GM21737 (cell line): ENCODE data around the gene DACH1.

Experiments
- ATAC-seq: cut with Tn5 transposase; IDR thresholded peaks from one replicate; pipeline ENCODE4 v1.9.1; 2021; ENCODE audit warnings: mild to moderate bottlenecking, moderate library complexity; ENCODE audit not compliant: unreplicated experiment

The DACH1 gene

DNA sequence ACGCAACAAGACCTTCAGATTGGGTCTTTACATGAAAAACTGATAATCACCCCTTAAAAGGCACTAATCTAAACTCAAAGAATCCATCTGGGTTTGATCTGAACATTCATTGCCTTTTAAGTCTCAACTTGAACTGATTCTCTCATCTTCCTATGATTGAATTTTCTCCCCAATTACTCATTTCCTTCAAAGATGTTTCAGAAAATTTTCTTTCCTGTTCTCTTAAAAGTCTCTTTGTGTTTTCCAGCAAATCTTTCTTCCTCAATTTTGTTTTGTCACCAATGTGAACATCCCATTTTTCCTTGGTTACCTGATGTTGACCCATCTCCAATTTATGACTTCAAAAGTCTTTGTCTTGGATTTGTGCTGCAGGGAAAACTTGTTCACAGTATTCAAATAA is 234.3 kb downstream of the DACH1 start:
- no peak for ATAC-seq

DNA sequence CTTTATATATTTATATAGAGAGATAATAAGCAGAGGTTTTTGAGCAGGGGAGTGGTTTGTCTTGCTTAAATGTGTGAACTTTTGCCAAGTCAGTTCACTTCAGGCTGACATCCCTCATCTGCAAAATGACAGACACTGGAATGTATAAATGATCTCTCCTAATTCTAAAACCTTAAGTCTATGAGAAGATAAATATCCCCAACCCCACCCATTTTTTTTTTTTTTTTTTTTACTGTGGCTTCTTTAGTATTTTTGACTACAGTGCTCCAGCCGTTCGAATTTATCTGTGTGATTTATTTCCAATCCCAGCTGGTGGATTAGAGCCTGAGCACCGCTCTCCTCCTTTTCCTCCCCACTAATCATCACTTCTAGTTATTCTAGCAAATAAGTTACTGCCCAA is 234.8 kb downstream of the DACH1 start:
- no peak for ATAC-seq

DNA sequence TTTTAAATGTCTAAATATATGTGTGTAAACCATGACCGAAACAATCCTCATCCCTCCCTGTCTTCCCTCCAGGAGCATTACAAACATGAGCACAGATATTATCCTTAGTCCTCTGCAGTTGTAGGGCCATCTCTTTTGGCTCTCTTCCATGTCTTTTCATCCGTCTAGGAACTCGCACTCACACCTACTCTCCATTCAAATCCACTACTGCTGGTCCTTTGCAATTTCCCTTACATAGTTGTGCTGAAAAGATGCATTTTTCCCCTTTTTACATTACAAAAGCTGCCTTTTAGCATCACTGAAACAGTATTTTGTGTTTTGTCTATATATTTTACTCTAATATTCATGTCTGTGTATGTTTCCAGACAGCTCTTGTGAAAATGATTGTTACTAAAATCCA is 237.8 kb downstream of the DACH1 start:
- no peak for ATAC-seq

DNA sequence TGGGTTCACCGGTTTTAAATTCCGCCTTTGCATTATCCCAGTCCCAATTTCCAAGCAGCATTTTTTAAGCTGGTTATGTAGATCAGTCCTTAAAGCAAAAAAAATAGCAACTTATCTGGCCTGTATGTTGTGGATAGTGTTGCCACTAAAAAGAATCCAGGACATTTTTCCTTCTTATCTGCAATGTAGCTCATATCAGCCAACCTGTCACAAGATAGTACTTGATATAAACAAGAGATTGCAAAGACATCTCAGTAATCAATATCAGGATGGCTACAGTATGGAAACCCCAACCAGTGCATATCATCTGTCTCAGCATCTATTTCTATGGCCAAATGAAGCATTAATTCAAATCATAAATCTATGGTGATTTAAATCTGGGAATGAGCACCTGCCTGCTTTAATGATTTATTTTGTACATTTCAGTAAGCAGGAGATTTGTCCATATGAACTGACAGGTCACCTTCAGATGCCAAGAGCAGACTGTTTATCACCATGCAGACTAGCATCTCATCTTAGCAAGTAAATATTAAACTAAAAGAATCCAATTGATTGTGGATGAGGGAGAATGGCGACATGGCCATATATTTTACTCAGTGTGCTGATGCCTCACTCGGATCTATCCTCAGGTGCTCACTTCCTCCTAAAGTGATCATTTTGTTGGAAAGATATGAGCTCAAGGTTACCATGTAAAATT is 240.4 kb downstream of the DACH1 start:
- no peak for ATAC-seq

DNA sequence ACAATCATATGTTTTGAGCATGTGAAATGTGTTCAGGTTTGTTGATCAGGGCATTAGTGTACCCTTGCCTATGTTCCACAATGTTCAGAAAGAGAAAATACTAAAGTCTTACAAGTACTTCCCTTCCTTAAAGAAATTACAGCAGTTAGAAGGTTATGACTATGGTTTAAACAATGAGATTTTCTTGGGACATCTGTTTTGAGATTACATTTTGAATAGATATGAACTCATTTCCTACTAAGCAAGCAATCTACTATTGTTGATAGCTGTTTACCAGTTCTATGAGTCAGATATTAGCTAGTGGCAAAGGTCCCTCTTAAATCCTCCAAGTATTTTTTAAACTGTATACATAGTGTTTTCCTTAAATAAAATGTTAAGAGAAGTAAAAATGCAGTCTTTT is 241.3 kb downstream of the DACH1 start:
- ATAC-seq, result no peak

DNA sequence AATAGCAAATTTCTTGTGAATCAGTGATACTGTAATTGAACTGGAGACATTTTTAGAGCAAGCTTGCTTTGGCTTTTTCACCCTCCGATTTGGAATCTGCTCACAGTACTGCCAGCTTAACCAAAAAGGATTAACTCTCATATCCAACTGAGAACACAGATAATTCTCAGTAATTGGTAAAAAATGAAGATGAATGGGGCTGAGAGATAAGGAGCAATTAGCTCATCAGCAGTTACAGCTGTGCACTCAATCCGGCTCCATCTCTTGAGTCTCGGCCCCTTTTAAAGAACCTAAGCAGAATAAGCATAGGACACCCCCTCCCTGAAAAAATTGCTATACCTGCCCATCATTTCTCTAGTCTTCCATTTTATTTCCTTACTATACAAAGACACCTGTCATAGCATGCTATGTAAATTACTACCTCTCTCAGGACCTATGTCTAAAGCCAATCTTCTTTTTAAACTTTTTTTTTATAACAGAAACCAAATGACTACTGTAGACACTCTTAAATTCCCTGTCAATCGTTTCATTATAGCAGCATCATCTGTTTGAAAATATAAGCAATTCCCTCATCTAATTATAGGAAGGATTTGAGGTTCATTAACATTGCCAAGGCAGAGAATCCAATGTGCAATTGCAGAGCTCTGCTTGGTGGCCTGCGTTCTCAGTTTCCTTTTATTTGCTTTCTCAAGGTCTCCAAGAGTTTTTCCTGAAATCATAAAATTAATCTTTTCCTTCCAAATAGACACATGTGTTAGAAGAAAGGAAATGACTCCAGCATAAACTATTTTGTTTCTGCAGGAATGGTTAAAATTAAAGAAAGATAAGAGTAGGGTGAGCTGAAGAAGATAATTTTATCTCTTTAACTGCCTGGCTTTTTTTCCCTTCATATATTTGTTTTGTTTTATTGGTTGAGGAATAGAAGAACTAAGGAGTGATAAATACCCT is 242.1 kb downstream of the DACH1 start:
- no peak for ATAC-seq

DNA sequence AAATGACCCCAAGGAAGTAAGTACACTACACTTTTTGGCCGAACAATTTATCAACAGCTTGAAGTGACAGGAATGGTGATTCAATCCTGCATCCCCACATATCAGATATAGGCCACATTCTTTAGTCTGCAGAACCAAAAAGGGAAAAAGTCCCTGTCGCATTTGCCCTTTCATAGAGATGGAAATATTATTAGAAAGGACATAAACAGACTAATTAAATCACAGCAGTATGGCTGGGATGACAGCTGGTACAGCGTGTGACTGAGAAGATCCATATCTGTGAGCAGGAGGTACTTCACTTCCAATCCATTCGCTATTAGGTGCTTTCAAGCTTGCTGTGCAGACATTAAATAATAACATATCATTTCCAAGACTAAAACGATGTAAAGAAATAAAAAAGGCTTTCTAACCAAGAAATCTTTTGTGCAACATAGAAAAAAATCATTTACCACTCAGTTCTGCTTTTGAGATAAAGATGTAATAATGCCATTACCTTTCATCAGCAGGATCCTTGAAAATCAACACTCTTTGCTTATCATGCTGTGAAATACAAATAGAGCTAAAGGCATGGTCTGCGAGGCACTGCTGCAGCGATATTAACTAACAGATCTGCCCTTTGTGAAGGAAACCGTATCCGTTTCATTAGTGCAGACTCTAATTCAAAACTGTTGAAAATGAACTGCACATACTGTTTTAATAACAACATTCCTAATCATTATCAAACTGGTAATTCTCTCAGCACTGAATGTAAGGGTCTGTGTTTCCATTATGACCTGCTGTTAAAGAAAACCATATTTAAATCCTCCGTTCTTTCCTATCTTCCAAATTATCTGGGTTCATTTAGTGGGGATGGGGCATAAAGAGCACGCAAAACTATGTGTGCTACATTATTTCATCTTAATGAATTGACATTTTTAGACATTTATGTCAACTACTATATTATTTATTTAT is 245.6 kb downstream of the DACH1 start:
- no peak for ATAC-seq

DNA sequence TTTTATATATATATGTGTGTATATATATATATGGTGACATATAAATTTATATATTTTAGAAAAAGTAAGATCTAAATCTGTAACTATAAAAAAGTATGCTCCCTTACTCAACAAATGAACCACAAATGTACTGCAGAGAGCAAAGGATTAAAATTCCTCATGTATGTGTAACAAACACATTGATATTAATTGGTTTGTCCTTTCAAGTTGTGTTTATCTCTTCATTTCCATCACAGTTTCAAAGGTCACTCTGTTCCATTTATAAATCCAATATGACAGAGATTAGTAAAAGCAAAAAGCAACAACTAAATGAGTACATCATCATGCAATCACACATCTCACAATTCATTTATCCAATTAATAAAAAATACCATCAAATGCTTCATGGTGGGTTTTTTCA is 247.9 kb downstream of the DACH1 start:
- no peak for ATAC-seq

DNA sequence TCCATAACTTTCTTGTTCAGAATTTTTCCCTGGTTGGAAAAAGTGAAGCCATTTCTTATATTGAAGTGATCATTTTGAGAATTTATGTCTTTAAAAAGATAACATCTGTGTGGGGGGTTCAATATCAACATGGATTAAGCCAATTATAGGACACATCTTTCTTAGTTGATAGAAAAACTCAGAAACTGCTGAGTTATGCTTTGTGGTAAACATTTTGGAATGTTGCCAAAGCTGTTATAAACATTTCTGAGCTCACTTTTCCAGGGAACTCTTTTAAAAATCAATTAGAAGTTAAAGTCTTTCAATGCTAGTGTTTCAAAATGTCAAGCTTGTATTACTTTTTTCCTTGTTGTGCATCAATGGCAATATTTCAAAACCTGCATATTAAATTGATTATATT is 248.8 kb downstream of the DACH1 start:
- no peak for ATAC-seq

DNA sequence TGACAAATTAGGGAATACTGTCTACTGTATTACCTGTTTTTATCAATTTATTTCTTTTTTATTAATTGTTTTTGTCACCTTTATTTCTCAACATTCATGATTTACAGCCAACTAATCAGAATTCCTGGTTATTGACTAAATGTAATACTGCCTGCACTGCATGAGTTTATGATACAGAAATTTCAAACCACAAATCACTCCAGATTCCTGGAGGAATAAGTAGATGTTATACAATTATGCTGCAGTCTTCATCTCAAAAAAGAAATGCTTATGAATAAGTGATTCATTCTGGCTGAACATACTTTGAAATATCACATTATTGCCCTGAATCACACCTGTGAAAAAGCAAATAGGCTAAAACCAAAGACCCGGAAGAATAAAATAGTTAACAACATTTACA is 249.7 kb downstream of the DACH1 start:
- ATAC-seq, result no peak

DNA sequence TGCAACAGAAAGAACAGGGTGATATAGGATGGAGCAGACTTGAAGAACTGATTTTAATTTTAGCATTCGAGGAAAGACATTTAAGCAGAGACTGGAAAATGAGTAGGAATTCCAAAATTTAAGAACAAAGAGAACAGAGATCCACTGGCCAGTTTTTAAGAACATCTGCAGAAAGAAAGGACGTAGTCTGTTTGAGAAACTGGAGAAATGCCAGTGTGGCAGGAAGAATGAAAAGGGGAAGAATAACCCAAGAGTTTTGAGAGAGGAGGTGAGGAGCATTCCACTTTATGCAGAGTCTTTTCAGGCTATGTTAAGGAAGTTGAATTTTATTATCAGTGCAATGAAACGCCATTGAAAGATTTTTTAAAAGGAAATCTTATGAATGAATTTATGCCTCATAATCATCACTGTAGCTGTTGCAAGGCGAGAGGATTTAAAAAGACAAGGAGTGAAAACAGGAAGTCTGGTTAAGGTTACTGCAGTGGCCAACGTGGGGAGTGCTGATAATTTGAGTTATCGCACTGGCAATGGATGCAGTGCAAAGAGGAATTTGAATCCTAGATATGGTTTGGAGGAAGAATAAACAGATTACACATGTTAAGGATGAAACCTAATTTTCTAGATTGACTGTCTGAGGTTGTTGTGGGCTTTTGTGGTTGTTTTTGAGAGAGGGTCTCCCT is 253.8 kb downstream of the DACH1 start:
- ATAC-seq, result no peak

DNA sequence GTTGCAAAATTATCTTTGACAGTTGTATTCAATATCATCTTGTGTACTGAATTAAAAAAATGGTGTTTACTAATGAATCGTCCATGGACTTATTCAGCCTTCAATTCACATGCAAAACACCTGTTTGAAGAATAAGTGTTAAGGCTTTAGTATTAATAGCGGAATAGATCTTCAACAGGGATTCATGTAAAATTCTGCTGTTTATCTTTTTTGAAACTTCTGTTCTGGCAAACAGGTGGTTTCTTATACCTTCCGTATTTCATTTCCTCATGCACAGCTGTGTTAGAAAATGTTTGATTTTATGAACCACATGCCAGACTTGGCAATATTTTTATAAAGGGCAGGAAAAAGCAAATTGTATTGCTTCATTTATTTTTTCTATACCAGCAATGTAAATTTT is 255.7 kb downstream of the DACH1 start:
- no peak for ATAC-seq

DNA sequence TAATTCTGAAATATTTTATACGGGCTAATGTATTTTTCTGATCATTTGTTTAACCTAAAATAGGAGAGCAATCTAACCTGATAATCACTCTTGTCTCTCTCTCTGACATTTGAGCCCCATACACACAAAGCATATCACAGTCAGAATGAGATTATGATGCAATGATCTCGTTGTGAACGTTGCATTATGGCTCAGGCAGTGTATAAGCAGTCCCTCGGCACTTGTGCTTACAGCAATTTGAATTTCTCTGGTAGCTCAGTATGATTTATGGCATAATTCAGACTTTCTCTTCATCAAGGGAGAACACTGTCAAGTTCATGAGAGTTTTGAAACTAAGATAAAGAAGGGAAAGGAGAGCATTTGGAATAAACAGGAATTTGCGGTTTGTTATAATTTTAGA is 256.1 kb downstream of the DACH1 start:
- ATAC-seq, result no peak

DNA sequence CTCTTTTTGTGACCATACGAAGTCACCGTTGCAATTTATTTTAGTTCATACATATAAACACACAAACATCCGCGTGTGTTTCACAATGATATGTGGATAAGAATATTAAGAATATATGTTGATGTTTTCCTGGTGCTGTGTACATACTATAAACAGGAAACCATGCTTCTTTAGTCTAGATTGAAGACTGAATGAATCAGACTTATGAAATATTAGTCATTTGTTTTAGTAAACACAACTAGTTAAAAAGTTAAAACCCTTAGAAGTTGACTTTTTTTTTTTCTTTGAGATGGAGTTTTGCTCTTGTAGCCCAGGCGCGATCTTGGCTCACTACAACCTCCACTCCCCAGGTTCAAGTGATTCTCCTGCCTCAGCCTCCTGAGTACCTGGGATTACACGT is 257.7 kb downstream of the DACH1 start:
- no peak for ATAC-seq

DNA sequence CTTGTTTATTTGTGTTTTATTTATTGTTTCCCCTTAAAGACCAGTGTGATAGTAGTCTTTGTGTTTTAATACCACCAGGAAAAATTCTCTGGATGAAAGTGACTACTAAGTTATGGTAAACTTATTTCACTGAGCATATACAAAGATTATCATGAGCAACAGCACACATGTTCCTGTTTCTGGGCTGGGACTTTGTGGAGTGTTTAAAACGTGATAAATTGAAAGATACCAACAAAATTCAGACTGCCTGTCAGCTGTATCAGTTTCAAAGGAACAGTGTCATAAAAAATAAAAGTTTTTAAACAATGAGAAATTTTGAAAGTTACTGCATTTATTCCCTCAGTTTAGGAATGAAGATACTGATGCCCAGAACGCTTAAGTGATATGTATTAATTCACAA is 259.4 kb downstream of the DACH1 start:
- ATAC-seq, result no peak

DNA sequence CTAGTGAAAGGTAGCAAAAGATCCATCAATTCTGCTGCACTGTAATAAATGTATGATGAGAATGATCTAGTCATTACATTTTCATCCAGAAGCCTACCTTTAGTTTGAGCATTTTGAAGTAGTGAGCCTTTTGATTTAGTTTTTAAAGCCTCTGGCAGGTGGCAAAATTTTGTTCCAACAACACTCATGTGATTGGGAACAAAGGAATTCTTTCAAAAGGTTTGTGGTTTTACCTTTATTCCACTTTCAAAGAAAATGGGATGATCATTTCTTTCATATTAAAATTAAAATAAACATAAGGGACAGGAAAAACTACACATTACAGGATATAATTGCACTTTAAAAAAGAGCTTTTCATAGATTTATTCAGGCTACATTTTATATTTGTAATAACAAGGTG is 260.2 kb downstream of the DACH1 start:
- ATAC-seq, result no peak

DNA sequence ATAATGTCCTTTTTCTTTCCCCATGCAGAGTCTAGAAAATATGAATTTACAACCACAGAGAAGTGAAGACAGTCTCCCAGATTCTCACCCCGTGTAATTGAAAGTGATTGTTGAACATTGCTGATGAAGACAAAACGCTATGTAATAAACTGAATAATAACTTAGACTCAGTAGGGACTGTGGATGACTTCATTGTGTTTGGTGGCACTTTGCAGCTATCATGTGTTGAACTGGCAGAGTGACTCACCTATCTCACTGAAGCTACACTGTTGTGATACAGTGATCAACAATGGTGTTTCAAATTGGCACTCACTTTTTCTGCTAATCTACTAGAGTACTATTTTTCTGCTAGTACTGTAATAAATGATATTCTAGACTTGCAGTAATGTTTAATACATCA is 261.3 kb downstream of the DACH1 start:
- no peak for ATAC-seq

DNA sequence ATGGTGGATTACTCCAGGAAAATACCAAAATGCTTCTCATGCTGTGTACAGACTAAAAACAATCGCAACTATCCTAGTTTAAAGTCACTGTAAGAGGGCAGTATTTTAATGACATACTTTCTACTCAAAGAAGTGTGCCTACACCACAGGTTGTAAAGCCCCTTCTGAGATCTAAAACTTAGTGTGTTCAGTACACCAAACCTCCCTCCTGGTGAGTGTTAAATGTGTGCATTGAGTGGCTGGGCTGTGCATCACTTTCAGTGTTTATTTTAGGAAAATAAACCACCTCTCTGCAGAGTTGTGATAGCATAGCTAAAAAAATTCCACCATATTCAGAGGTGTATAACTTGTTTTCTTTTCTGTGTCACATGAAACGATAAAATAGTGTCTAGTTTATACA is 263.7 kb downstream of the DACH1 start:
- no peak for ATAC-seq

DNA sequence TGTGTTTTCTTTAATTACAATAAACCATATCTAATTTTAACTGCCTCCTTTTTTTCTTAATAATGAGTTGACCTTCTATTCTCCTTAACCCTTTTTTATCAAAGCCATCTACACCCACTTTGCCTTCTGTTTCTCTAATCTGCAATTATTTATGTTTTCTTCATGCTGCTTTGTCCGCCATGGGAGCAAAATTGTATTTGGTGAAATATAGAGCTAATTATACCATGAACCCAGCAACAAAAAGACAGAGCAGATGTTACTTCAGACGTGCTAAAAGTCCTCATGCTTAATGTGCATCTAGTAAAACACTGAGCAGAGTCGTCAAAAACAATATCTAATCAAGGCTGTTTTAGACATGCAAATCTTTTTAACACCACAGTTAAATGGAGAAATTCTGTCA is 264.7 kb downstream of the DACH1 start:
- ATAC-seq, result no peak

DNA sequence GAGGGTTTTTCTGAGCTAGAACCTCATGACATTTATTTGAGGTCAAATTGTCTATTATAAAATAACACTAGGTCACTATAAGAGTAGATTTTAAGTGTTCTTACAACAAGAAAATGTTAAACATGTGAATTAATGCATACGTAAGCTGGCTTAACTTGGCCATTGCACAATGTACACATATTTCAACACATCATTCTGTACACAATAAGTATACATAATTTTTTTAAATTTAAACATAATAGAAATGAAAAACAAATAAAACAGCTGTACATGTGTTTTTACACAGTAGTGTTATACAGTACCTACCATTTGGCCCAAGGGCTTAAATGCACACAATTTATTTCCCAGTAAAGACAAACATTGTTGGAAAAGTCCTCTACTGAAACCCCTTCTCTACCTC is 269.9 kb downstream of the DACH1 start:
- no peak for ATAC-seq

DNA sequence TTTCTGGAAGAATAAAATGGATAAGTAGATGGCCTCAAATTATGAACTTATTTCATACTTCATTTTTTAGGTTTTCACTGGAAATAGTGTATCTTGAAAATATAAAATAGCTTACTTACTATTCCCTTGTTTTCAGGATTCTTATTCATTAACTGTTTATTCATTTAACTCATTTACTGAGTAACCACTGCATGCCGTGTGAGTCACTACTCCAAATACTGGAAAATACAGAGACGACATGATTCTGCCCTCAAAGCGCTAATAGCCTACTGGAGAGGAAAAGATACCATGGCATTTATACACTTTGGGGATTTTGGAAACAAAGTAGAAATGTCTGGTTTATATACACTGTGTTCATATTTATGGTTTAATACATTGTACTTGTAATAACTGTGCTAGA is 270.9 kb downstream of the DACH1 start:
- no peak for ATAC-seq
